Ascending aorta (tissue), 2 donors: ENCODE measurements around the gene TNFAIP6. TPM values are rescaled to one million over a fixed set of nuclear protein-coding genes. Genes with fewer than 3 reads are reported as not detected.
"Not testable (repeated sequence)": the region's sequence is repeated elsewhere in the genome, so short reads cannot be mapped to it uniquely, and the experiment has no call there.

Source experiments
- DNase-seq, 2 donors: peaks; one replicate each; pipeline ENCODE4 v3.0.0-alpha.2; 2019; ENCODE audit warnings: low spot score in 2 of 2
- H3K27ac ChIP-seq, 2 donors: fragments of 200-600 bp; sonication (generic); one replicate each; pipeline ENCODE4 v1.5.1; 2016 to 2017; ENCODE audit warnings: mild to moderate bottlenecking in 1 of 2
- H3K27me3 ChIP-seq: fragments of 200-600 bp; sonication (generic); one replicate; pipeline ENCODE4 v1.5.1; 2017
- H3K36me3 ChIP-seq, 2 donors: fragments of 200-600 bp; sonication (generic); one replicate each; pipeline ENCODE4 v1.5.1; 2016
- H3K4me1 ChIP-seq, 2 donors: fragments of 200-600 bp; sonication (generic); one replicate each; pipeline ENCODE4 v1.5.1; 2016 to 2017; ENCODE audit warnings: mild to moderate bottlenecking in 1 of 2
- H3K4me3 ChIP-seq, 2 donors: fragments of 200-600 bp; sonication (generic); one replicate each; pipeline ENCODE4 v1.5.1; 2016 to 2017; ENCODE audit warnings: mild to moderate bottlenecking in 1 of 2
- H3K9me3 ChIP-seq, 2 donors: fragments of 200-600 bp; sonication (generic); one replicate each; pipeline ENCODE4 v1.5.1; 2016
- intact Hi-C: fragments of 100-400 bp; cut with DNase I; formaldehyde crosslinking; loops from one replicate; pipeline ENCODE4 v1.15.1; 2023
- total RNA-seq: library from RNA; depleted of rRNA; stranded (reverse); fragments of >200 nt; gene quantifications from one replicate; pipeline ENCODE4 v1.1.0, GENCODE V29; 2016
- TF ChIP-seq, protein P1 (sequence below), 3 experiments: fragments of 200-600 bp in 2 of 3; fragments of 450-650 bp in 1 of 3; sonication (generic) in 2 of 3; IDR thresholded peaks; one replicate each; pipeline ENCODE4 v1.5.1; 2016 to 2019; ENCODE audit warnings: antibody characterized with exemption in 3 of 3, mild to moderate bottlenecking in 1 of 3, moderate library complexity in 1 of 3

TNFAIP6 gene
- total RNA-seq, 1 donor from 2014 or later, result 13.6 TPM

DNA sequence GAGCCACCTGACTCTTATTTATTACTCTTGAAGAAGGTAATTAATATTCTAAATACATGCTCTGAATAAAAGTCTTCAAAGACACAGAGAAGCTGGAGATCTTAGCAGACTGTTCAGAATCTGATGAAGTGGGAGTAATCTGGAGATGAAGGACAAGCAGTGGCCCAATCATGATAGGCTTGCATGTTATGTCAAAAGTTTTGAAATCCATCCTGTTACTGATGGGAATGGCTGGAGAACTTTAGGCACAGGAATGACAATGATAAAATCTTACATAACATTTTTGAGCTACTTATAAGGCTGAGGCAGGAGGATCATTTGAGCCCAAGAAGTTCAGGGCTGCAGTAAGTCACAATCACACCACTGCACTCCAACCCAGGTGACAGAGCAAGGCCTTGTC is 49.9 kb downstream of the TNFAIP6 start:
- Histone ChIP-seq H3K27me3 (no peaks in the 10 kb centered on the region), H3K27ac (no peak overlapping the region), H3K9me3 (no peaks in the 10 kb centered on the region), H3K4me3 (no peak overlapping the region), H3K4me1 (peaks cover 0 to 10% of the 10 kb centered on the region in 2 donors), H3K36me3 (no peaks in the 10 kb centered on the region)
- TF ChIP-seq, protein P1, sequence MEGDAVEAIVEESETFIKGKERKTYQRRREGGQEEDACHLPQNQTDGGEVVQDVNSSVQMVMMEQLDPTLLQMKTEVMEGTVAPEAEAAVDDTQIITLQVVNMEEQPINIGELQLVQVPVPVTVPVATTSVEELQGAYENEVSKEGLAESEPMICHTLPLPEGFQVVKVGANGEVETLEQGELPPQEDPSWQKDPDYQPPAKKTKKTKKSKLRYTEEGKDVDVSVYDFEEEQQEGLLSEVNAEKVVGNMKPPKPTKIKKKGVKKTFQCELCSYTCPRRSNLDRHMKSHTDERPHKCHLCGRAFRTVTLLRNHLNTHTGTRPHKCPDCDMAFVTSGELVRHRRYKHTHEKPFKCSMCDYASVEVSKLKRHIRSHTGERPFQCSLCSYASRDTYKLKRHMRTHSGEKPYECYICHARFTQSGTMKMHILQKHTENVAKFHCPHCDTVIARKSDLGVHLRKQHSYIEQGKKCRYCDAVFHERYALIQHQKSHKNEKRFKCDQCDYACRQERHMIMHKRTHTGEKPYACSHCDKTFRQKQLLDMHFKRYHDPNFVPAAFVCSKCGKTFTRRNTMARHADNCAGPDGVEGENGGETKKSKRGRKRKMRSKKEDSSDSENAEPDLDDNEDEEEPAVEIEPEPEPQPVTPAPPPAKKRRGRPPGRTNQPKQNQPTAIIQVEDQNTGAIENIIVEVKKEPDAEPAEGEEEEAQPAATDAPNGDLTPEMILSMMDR (IDR thresholded peaks at IDR 0.05), result no peak
- intact Hi-C loops, result no loop called here
- DNase-seq, result no peak

DNA sequence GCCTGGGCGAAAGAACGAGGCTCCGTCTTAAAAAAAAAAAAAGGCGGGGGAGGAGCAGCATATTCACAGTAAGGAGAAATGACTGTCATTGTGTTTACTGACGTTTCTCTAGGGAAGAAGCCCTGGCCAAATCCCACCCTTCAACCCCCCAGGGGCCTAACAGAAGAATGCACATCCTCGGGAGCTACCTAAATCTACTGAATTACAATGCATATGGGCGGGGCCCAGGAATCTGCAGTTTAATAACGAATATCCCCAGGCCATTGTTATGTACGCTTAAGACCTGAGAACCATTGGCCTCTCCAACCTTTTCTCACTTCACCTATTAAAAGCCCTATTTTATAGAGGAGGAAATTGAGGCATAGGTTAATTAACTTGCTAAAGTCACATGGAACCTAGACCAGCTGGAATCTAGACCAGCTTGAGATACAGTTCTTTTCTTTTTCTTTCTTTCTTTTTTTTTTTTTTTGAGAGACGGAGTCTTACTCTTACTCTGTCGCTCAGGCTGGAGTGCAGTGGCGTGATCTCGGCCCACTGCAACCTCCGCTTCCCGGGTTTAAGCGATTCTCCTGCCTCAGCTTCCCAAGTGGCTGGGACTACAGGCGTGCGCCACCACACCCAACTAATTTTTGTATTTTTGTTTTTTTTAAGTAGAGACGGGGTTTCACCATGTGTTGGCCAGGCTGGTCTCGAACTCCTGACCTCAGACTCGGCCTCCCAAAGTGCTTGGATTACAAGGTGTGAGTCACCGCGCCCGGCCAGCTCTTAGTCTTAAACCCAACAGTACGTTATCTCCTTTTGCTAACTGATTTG is 51.6 kb downstream of the TNFAIP6 start:
- Histone ChIP-seq H3K27ac (peak overlapping the region; percentile 85 to 91), H3K27me3 (no peaks in the 10 kb centered on the region), H3K36me3 (peaks cover 0 to 14% of the 10 kb centered on the region in 2 donors), H3K4me1 (peaks cover 0 to 10% of the 10 kb centered on the region in 2 donors), H3K9me3 (no peaks in the 10 kb centered on the region), H3K4me3 (peak overlapping the region; percentile 78 to 81)
- TF ChIP-seq, protein P1 (IDR thresholded peaks at IDR 0.05), result no peak
- DNase-seq, result no peak
- intact Hi-C loops, result no loop called here

- H3K4me1 ChIP-seq, result peaks cover 0 to 10% of the 10 kb centered on the region in 2 donors
- intact Hi-C loops, result loop anchor here (1.0 to 10.0 kb wide), 3 partner anchors 119 to 1825 kb away; partner anchors contain the start of genes MMADHC and RBM43
- peaks cover 2 to 14% of the 10 kb centered on the region in 2 donors for H3K36me3 ChIP-seq
- TF ChIP-seq, protein P1 (IDR thresholded peaks at IDR 0.05), result peak; percentile 54 to 81 (median 55)
- H3K9me3 ChIP-seq, result no peaks in the 10 kb centered on the region
- H3K27me3 ChIP-seq, result no peaks in the 10 kb centered on the region
- DNase-seq, result peak; percentile 47 to 93
- H3K4me3 ChIP-seq, result peak within 1 kb of the TSS; percentile 78 to 81
- H3K27ac ChIP-seq, result peak within 1 kb of the TSS; percentile 85 to 91
Measured at GRCh38 chr2:151409601-151410484, 52.5 kb downstream of the TNFAIP6 start, which contains the start of gene RIF1. Gene RIF1 (plus strand): TSS chr2:151409902. CDS start chr2:151410424, 522 bp downstream.

GRCh38 chr2:151410485-151410834 is 53.1 kb downstream of the TNFAIP6 start:
- peaks cover 4 to 14% of the 10 kb centered on the region in 2 donors for H3K36me3 ChIP-seq
- no peaks in the 10 kb centered on the region for H3K9me3 ChIP-seq
- intact Hi-C loops, result loop anchor here (1.0 to 10.0 kb wide), 3 partner anchors 120 to 1826 kb away; partner anchors contain the start of genes MMADHC and RBM43
- TF ChIP-seq, protein P1 (IDR thresholded peaks at IDR 0.05), result no peak
- peaks cover 0 to 10% of the 10 kb centered on the region in 2 donors for H3K4me1 ChIP-seq
- H3K4me3 ChIP-seq, result peak overlapping the region; percentile 78 to 81
- DNase-seq, result no peak
- H3K27me3 ChIP-seq, result no peaks in the 10 kb centered on the region
- peak overlapping the region; percentile 85 to 91 for H3K27ac ChIP-seq

- intact Hi-C loops, result loop anchor here (10.0 kb wide), 1 partner anchor 1833 kb away; the partner anchor contains the start of gene MMADHC
- Histone ChIP-seq H3K27ac (no peak overlapping the region), H3K36me3 (peaks cover 49 to 75% of the 10 kb centered on the region in 2 donors), H3K9me3 (no peaks in the 10 kb centered on the region), H3K27me3 (no peaks in the 10 kb centered on the region), H3K4me1 (no peaks in the 10 kb centered on the region), H3K4me3 (no peak overlapping the region)
- no peak for DNase-seq
- TF ChIP-seq, protein P1 (IDR thresholded peaks at IDR 0.05), result no peak
Measured at GRCh38 chr2:151417650-151418049, 60.3 kb downstream of the TNFAIP6 start.

- H3K27ac ChIP-seq, H3K9me3 ChIP-seq, H3K27me3 ChIP-seq, H3K4me1 ChIP-seq, intact Hi-C loops, DNase-seq, H3K4me3 ChIP-seq: not testable (repeated sequence)
- H3K36me3 ChIP-seq, result peaks cover 62 to 75% of the 10 kb centered on the region in 2 donors
Measured at GRCh38 chr2:151421681-151422080, 64.3 kb downstream of the TNFAIP6 start.
